Astrocyte of the cerebellum (primary cell): ENCODE data around the gene OTX2.

ENCODE experiments used
- DNase-seq: peaks from one replicate; pipeline ENCODE4 v3.0.0-alpha.2; 2011; ENCODE audit warnings: low read depth
- H3K4me3 ChIP-seq: 2 replicates; pipeline ENCODE4 v1.5.1; 2011; ENCODE audit warnings: mild to moderate bottlenecking, low read depth, low read length, moderate library complexity
- CTCF ChIP-seq: IDR thresholded peaks from 2 replicates; pipeline ENCODE4 v1.5.1; 2012; ENCODE audit warnings: low read length, low read depth, moderate library complexity, mild to moderate bottlenecking; ENCODE audit errors: missing control alignments
- in situ Hi-C: cut with HindIII; loops from 2 replicates; pipeline ENCODE4 v1.10.0; 2017; ENCODE audit warnings: low sequenced_read_pairs

The OTX2 gene

GRCh38 chr14:56782711-56783110 is 27.6 kb downstream of the OTX2 start:
- TF ChIP-seq CTCF = no peak
- H3K4me3 ChIP-seq = no peak overlapping the region

GRCh38 chr14:56774503-56774902 is 35.8 kb downstream of the OTX2 start:
- no peak overlapping the region for H3K4me3 ChIP-seq
- in situ Hi-C loops = no loop called here
- no peak for TF ChIP-seq CTCF
- DNase-seq = no peak

More at GRCh38 chr14:56782711-56783110, 27.6 kb downstream of the OTX2 start:
- no peak for DNase-seq
- in situ Hi-C loops = no loop called here

DNA sequence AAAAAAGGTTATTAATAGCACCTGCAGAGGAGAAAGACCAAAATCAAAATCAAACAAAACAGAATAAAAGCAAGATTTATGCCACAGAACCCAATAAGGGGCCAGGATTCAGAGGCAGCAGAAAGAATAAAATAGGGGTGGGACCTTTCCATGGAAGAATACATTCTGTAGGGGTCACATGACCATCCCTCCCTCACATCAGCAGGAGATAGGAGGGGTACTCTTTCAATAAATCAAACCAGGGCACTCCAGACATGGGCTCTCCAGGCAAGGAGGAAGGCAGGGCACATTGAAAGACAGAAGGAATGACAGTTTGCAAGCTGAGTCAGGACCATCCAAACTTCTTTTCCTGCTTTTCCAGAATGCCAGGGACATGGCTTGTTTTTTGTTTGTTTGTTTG is 39.8 kb downstream of the OTX2 start:
- in situ Hi-C loops = no loop called here
- no peak for TF ChIP-seq CTCF
- no peak for DNase-seq
- H3K4me3 ChIP-seq = no peak overlapping the region

DNA sequence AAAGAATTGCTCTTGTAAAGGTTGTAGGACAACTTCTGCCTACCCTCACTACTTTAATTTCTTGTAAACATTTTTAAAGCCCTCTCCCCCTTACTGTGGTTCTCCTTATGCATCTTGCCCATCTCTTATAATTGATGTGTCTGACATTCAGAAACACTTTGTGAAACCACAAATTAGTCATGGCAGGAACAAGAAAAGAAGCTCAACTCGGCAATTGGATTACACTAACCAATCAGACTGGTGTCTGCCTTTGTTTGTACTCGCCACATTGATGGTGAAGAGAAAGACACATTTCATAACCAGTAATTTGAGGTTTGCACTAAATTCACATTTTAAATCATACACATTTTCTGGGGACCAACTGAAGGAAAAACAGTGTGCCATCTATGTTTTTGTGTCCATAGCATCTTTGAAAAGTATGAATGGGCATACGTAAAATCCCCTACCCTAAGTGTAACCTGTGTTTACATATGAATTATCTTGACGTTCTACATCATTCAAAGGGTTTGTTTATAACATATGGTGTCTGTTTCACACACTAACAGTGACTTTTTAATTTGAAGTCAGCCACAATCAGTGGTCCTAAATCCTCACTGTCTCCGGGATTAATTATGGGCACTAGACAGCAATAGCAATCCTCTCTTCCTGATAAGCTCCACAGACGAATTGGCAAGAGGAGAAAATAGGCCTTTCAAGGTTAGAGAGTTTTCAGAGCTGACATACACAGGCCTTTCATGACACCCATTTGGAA is 49.9 kb downstream of the OTX2 start:
- no peak for DNase-seq
- TF ChIP-seq CTCF = no peak
- in situ Hi-C loops = no loop called here
- H3K4me3 ChIP-seq = no peak overlapping the region

DNA sequence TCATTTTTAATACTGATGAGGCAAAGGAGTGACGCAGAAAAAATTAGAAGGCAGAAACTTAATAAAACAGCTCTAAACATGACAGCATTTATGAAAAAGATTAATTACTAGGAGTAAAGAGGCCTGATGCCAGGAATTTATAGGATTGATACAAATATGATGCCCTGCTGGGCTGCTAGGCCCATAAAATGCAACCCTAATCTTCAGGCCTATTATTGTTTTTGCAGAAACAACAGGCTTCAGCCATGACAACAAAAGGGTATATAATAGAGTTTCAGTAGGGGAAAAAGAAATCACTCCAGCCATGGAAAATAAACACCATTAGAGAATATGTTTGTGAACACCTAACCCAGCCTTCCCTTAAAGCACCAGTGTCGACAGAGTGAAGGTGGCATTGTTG is 50.6 kb downstream of the OTX2 start:
- DNase-seq = no peak
- no peak for TF ChIP-seq CTCF
- in situ Hi-C loops = no loop called here

DNA sequence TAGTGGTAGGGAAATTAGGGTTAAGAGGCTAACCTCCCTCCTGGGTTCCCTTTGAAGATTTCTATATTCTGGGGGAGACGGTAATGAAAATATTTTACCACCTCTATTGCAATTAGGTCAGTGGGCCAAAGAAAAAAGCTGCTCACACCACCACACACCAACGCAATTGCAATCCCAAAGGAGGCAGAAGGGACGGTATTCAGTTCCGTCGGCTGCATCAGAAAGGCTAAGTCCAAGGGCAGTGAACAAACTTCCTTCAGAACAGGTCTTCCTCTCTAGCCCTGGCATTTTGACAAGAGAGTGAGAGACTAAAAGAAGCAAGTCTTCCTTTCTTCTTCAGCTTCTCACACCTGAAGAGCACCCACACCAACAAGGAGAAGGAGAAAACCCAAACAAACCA is 51.2 kb downstream of the OTX2 start:
- DNase-seq = no peak
- no peak for TF ChIP-seq CTCF
- H3K4me3 ChIP-seq = no peak overlapping the region
- in situ Hi-C loops = no loop called here

More for the DNA sequence above, 50.6 kb downstream of the OTX2 start:
- H3K4me3 ChIP-seq = no peak overlapping the region
